H9 (cell line): ENCODE results near the gene ZG16. TPM values are rescaled to one million over a fixed set of nuclear protein-coding genes. Genes with fewer than 3 reads are reported as not detected.

Experiments
- DNase-seq: peaks from one replicate; pipeline ENCODE4 v3.0.0-alpha.2; 2017
- H2AFZ ChIP-seq: one replicate; pipeline ENCODE4 v1.6.1; 2013; ENCODE audit warnings: mild to moderate bottlenecking, low read length, control low read depth, moderate library complexity
- H2AK5ac ChIP-seq: 2 replicates; pipeline ENCODE4 v1.6.1; 2013; ENCODE audit warnings: low read length, control low read depth, mixed read lengths; ENCODE audit not compliant: insufficient read length
- H2BK120ac ChIP-seq: one replicate; pipeline ENCODE4 v1.6.1; 2013; ENCODE audit warnings: low read depth, mild to moderate bottlenecking, low read length, control low read depth, inconsistent platforms; ENCODE audit not compliant: poor library complexity, severe bottlenecking
- H2BK12ac ChIP-seq: 2 replicates; pipeline ENCODE4 v1.6.1; 2013; ENCODE audit warnings: low read length, control low read depth, mixed read lengths, low read depth; ENCODE audit not compliant: insufficient read length
- H2BK15ac ChIP-seq: 2 replicates; pipeline ENCODE4 v1.6.1; 2013; ENCODE audit warnings: low read depth, low read length, control low read depth
- H2BK20ac ChIP-seq: one replicate; pipeline ENCODE4 v1.6.1; 2013; ENCODE audit warnings: low read depth, mild to moderate bottlenecking, low read length, control low read depth, inconsistent platforms; ENCODE audit not compliant: poor library complexity, severe bottlenecking
- H2BK5ac ChIP-seq: 2 replicates; pipeline ENCODE4 v1.6.1; 2013; ENCODE audit warnings: low read length, control low read depth, mixed read lengths; ENCODE audit not compliant: insufficient read length
- H3K14ac ChIP-seq: 2 replicates; pipeline ENCODE4 v1.6.1; 2013; ENCODE audit warnings: low read length, control low read depth; ENCODE audit not compliant: insufficient read depth
- H3K18ac ChIP-seq: 2 replicates; pipeline ENCODE4 v1.6.1; 2013; ENCODE audit warnings: low read depth, mild to moderate bottlenecking, mixed read lengths, low read length, control low read depth; ENCODE audit not compliant: insufficient read length
- H3K23ac ChIP-seq: 2 replicates; pipeline ENCODE4 v1.6.1; 2013; ENCODE audit warnings: low read length, control low read depth, mixed read lengths, low read depth; ENCODE audit not compliant: insufficient read length
- H3K23me2 ChIP-seq: 2 replicates; pipeline ENCODE4 v1.6.1; 2013; ENCODE audit warnings: low read depth, mild to moderate bottlenecking, mixed read lengths, low read length, control low read depth; ENCODE audit not compliant: insufficient read length, poor library complexity, severe bottlenecking
- H3K27ac ChIP-seq: 2 replicates; pipeline ENCODE4 v1.5.1; 2013; ENCODE audit warnings: low read length, control low read depth, mixed read lengths, low read depth; ENCODE audit not compliant: insufficient read length
- H3K27me3 ChIP-seq: 2 replicates; pipeline ENCODE4 v1.6.1; 2013; ENCODE audit warnings: low read length, control low read depth, inconsistent platforms; ENCODE audit not compliant: insufficient read depth
- H3K4ac ChIP-seq: 2 replicates; pipeline ENCODE4 v1.6.1; 2013; ENCODE audit warnings: low read depth, mild to moderate bottlenecking, control low read depth, inconsistent platforms, low read length, moderate library complexity
- H3K4me1 ChIP-seq: 2 replicates; pipeline ENCODE4 v1.6.1; 2013; ENCODE audit warnings: low read length, control low read depth, inconsistent platforms; ENCODE audit not compliant: insufficient read depth
- H3K4me2 ChIP-seq: 2 replicates; pipeline ENCODE4 v1.6.1; 2013; ENCODE audit warnings: low read length, control low read depth, mixed read lengths; ENCODE audit not compliant: insufficient read length, insufficient read depth
- H3K56ac ChIP-seq: 2 replicates; pipeline ENCODE4 v1.6.1; 2013; ENCODE audit warnings: low read depth, mild to moderate bottlenecking, mixed read lengths, low read length, control low read depth; ENCODE audit not compliant: insufficient read length
- H3K79me1 ChIP-seq: 2 replicates; pipeline ENCODE4 v1.6.1; 2013; ENCODE audit warnings: low read depth, mild to moderate bottlenecking, moderate library complexity, low read length, control low read depth, inconsistent platforms; ENCODE audit not compliant: insufficient read depth, poor library complexity, severe bottlenecking
- H3K79me2 ChIP-seq: 2 replicates; pipeline ENCODE4 v1.6.1; 2013; ENCODE audit warnings: low read length, control low read depth, inconsistent platforms; ENCODE audit not compliant: insufficient read depth
- H3K9ac ChIP-seq: 2 replicates; pipeline ENCODE4 v1.6.1; 2013; ENCODE audit warnings: low read length, control low read depth, mixed read lengths; ENCODE audit not compliant: insufficient read length; ENCODE audit errors: extremely low read depth
- H3K9me3 ChIP-seq: one replicate; pipeline ENCODE4 v1.6.1; 2013; ENCODE audit warnings: low read depth, low read length, inconsistent platforms; ENCODE audit not compliant: control insufficient read depth
- H3T11ph ChIP-seq: one replicate; pipeline ENCODE4 v1.6.1; 2013; ENCODE audit warnings: mild to moderate bottlenecking, low read length, control low read depth, inconsistent platforms
- H4K20me1 ChIP-seq: one replicate; pipeline ENCODE4 v1.6.1; 2013; ENCODE audit not compliant: control insufficient read depth, insufficient read length, insufficient read depth
- H4K5ac ChIP-seq: 2 replicates; pipeline ENCODE4 v1.6.1; 2013; ENCODE audit warnings: low read depth, mild to moderate bottlenecking, mixed read lengths, low read length, control low read depth; ENCODE audit not compliant: insufficient read length
- H4K8ac ChIP-seq: replicated peaks from 2 replicates; pipeline ENCODE4 v1.6.1; 2013; ENCODE audit warnings: low read length, control low read depth, mixed read lengths, low read depth; ENCODE audit not compliant: insufficient read length
- H4K91ac ChIP-seq: 2 replicates; pipeline ENCODE4 v1.6.1; 2013; ENCODE audit warnings: low read depth, mild to moderate bottlenecking, moderate library complexity, mixed read lengths, low read length, control low read depth; ENCODE audit not compliant: insufficient read length
- H3K27ac Mint-ChIP-seq, 3 experiments: 2 replicates in 2 of 3; 3 replicates in 1 of 3; pipeline ENCODE4 v1.8.0; 2020 to 2021; ENCODE audit warnings: mixed read lengths in 3 of 3, mild to moderate bottlenecking in 1 of 3, moderate library complexity in 1 of 3
- H3K27me3 Mint-ChIP-seq: 2 replicates; pipeline ENCODE4 v1.8.0; 2021; ENCODE audit warnings: low read depth, mild to moderate bottlenecking, moderate library complexity, mixed read lengths
- H3K36me3 Mint-ChIP-seq, 3 experiments: 2 replicates in 2 of 3; 3 replicates in 1 of 3; pipeline ENCODE4 v1.8.0; 2020 to 2021; ENCODE audit warnings: low read depth in 3 of 3, mixed read lengths in 3 of 3; ENCODE audit not compliant: insufficient read depth in 1 of 3
- H3K4me1 Mint-ChIP-seq, 2 experiments: 2 replicates each; pipeline ENCODE4 v1.8.0; 2020; ENCODE audit warnings: mixed read lengths in 2 of 2
- H3K4me3 Mint-ChIP-seq, 2 experiments: 2 replicates in 1 of 2; 3 replicates in 1 of 2; pipeline ENCODE4 v1.8.0; 2020 to 2021; ENCODE audit warnings: mild to moderate bottlenecking in 2 of 2, mixed read lengths in 2 of 2, moderate library complexity in 1 of 2
- H3K9me3 Mint-ChIP-seq, 2 experiments: 2 replicates in 1 of 2; 3 replicates in 1 of 2; pipeline ENCODE4 v1.8.0; 2020; ENCODE audit warnings: mild to moderate bottlenecking in 2 of 2, mixed read lengths in 2 of 2, moderate library complexity in 1 of 2
- CTCF ChIP-seq: fragments of 200-600 bp; sonication (generic); conservative IDR thresholded peaks from 3 replicates; pipeline ENCODE4 v1.8.0; 2021; ENCODE audit warnings: antibody characterized with exemption, mild to moderate bottlenecking
- WGBS: extraction: QIAGEN DNeasy Blood & Tissue Kit; methylation state at CpG from one replicate; pipeline ENCODE4 v1.1.7; 2013; ENCODE audit warnings: missing lambda C conversion rate, low lambda C conversion rate, mixed read lengths; ENCODE audit not compliant: insufficient read length; ENCODE audit errors: extremely low coverage; 5-methylcytosine and 5-hydroxymethylcytosine counted together
- total RNA-seq: library from RNA; stranded (reverse); gene quantifications from 2 replicates; pipeline ENCODE4 v1.2.1, GENCODE V29; 2021

The ZG16 gene
- total RNA-seq, 1 experiment from 2014 or later, result not detected

GRCh38 chr16:29784157-29784556 lies 6.1 kb downstream of the ZG16 start:
- H3K9me3 ChIP-seq, result no peaks in the 10 kb centered on the region
- Mint-ChIP-seq H3K27me3 (peaks cover 41% of the 10 kb centered on the region), H3K9me3 (peaks cover 0 to 2% of the 10 kb centered on the region in 2 experiments; a peak in 3 of 5 replicates), H3K4me1 (peaks cover 24 to 30% of the 10 kb centered on the region in 2 experiments), H3K4me3 (0 out of 5 replicates have a peak overlapping the region, but pooled peaks of 1 of the 2 experiments have one; percentile 13), H3K27ac (no peak overlapping the region), H3K36me3 (peaks cover 0 to 1% (median 0%) of the 10 kb centered on the region in 3 experiments; a peak in 1 of 7 replicates)
- H4K5ac ChIP-seq, result no peak overlapping the region
- H3K27me3 ChIP-seq, result no peaks in the 10 kb centered on the region; the same call in 1 of the 2 replicates
- no peak overlapping the region for H2BK12ac ChIP-seq
- H3K14ac ChIP-seq, result no peak overlapping the region
- H3K79me1 ChIP-seq, result no peaks in the 10 kb centered on the region
- no peak overlapping the region for H3K56ac ChIP-seq
- H2AK5ac ChIP-seq, result no peak overlapping the region
- no peak for TF ChIP-seq CTCF
- no peak overlapping the region for H3K23ac ChIP-seq
- no peak overlapping the region for H3K9ac ChIP-seq
- H2BK5ac ChIP-seq, result no peak overlapping the region
- H3K4ac ChIP-seq, result no peak overlapping the region
- no peaks in the 10 kb centered on the region for H4K20me1 ChIP-seq
- no peak overlapping the region for H4K8ac ChIP-seq
- no peak overlapping the region for H2BK20ac ChIP-seq
- no peak overlapping the region for H4K91ac ChIP-seq
- H3K4me2 ChIP-seq, result no peak overlapping the region
- H3K23me2 ChIP-seq, result no peaks in the 10 kb centered on the region
- no peak overlapping the region for H3T11ph ChIP-seq
- H3K4me1 ChIP-seq, result no peaks in the 10 kb centered on the region
- no peak overlapping the region for H2BK15ac ChIP-seq
- H2AFZ ChIP-seq, result no peak overlapping the region
- H3K27ac ChIP-seq, result no peak overlapping the region
- H2BK120ac ChIP-seq, result no peak overlapping the region
- no peak for DNase-seq
- WGBS, result no CpG with 5 or more reads among the region's 2 CpGs
- H3K18ac ChIP-seq, result no peak overlapping the region
- H3K79me2 ChIP-seq, result no peaks in the 10 kb centered on the region
